ENCODE results near the gene CYP11A1. TPM values are rescaled to one million over a fixed set of nuclear protein-coding genes. Genes with fewer than 3 reads are reported as not detected.

The CYP11A1 gene
- total RNA-seq, 1 donor: 0.90 TPM

DNA sequence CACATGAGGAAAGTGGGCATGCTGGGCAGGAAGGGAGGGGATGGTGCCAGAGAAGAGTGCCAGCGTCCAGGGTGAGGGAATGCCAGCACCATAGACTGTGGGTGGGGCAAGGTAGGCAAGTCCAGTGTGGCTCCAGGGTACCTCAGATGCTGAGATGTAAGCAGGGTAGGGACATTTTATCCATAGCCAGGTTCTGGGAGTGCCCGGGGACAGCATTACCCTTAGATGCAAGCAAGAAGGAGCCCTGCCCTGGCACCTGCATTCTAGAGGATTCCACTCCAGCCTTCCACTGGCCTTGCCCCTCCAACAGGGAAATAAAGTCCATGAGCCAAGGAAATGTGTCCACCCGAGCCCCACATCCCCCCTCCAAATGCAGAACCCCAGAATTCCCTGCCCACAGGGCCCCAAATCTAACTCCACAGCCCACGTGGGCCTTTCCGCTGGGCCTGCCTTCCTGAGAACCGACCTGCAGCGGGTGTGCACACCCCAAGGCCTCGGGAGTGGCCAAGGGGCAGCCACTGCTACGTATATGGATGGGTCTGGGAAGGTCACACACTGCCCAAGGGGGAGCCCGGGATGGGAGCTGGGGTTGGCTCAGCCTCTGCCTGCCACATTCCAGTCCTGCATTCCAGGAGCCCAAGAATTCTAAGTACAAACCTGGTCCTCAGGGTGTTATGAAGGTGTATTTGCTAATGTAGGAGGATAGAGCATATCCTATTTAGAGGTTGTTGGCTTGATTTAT, 20.3 kb upstream of the CYP11A1 start:
- DNase-seq (ENCODE audit: low read depth): no peak
- H3K4me3 ChIP-seq (ENCODE audit: low read depth, low read length): no peak overlapping the region
- TF ChIP-seq, protein P1, sequence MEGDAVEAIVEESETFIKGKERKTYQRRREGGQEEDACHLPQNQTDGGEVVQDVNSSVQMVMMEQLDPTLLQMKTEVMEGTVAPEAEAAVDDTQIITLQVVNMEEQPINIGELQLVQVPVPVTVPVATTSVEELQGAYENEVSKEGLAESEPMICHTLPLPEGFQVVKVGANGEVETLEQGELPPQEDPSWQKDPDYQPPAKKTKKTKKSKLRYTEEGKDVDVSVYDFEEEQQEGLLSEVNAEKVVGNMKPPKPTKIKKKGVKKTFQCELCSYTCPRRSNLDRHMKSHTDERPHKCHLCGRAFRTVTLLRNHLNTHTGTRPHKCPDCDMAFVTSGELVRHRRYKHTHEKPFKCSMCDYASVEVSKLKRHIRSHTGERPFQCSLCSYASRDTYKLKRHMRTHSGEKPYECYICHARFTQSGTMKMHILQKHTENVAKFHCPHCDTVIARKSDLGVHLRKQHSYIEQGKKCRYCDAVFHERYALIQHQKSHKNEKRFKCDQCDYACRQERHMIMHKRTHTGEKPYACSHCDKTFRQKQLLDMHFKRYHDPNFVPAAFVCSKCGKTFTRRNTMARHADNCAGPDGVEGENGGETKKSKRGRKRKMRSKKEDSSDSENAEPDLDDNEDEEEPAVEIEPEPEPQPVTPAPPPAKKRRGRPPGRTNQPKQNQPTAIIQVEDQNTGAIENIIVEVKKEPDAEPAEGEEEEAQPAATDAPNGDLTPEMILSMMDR (IDR thresholded peaks at IDR 0.05; ENCODE audit: insufficient read depth, low read length): no peak

DNA sequence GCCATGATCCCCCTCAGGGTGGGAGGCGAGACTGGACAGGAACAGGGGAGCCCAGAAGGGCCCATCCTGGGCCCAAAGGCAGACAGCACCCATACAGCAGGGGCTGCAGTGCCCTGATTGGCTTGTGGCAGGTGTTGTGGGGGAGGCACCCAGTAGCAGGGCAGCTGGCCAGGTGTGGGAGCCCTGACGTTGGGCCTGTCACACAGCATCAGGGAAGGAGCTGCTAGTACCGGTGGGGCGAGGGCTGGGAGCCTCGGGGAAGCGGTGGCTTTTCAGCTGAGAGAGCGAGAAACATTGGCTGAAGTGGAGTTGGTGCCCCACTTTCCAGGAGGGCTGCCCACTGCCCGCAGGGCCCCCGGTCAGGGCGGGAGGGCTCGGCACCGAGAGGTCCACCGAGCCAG, 19.7 kb upstream of the CYP11A1 start:
- no peak overlapping the region for H3K4me3 ChIP-seq (ENCODE audit: low read depth, low read length)
- TF ChIP-seq, protein P1 (IDR thresholded peaks at IDR 0.05; ENCODE audit: insufficient read depth, low read length): no peak
- DNase-seq (ENCODE audit: low read depth): no peak

DNA sequence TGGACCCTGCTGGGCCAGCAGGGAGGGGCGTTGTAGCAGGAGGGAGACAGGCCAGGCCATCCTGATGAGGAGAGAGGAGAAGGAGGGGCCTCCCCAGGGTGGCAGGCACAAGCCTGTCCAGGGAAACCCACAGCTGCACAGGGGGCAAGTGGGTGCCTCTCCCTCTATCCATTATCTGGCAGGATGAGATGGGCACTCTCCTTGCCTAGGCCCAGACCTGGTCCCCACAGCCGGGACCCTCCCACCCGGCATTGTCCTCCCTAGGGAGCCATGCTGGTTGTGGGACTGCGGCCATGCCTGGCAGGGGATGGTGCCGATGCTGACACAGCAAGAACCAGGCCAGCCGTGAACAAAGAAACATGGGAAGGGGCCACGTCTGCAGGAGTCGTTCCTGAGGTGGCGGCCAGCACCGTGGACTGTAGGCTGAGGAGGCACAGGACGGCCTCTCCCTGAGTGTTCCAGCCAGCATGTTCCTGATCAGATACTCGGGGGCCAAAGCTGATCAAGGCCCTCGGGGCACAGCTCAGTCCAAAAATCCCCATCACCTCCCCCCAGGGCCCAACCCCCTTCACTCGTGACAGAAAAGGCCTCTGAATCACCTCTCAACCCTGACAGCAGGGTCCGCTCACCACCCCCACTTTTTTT, 19.2 kb upstream of the CYP11A1 start:
- DNase-seq (ENCODE audit: low read depth): no peak
- TF ChIP-seq, protein P1 (IDR thresholded peaks at IDR 0.05; ENCODE audit: insufficient read depth, low read length): no peak
- no peak overlapping the region for H3K4me3 ChIP-seq (ENCODE audit: low read depth, low read length)

DNA sequence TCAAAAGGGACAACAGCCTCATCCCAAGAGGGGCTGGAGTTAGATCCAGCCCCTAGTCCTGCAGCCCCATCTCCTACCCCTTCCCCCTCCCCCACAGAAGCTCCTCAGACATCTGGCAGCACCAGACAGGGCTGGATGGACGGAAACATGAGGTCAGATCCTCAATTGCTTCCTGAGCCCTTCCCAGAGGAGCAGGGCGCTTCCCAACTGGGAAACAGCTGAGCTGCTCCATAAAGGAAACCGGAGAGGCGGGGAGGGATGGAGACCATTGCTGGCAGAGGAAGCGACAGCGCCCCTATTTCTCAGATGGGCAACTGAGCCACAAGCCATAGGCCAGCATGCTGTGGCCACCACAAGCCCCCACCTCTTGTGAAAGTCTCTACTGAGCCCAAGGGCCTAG, 18.3 kb upstream of the CYP11A1 start:
- DNase-seq (ENCODE audit: low read depth): no peak
- TF ChIP-seq, protein P1 (IDR thresholded peaks at IDR 0.05; ENCODE audit: insufficient read depth, low read length): no peak
- H3K4me3 ChIP-seq (ENCODE audit: low read depth, low read length): no peak overlapping the region

DNA sequence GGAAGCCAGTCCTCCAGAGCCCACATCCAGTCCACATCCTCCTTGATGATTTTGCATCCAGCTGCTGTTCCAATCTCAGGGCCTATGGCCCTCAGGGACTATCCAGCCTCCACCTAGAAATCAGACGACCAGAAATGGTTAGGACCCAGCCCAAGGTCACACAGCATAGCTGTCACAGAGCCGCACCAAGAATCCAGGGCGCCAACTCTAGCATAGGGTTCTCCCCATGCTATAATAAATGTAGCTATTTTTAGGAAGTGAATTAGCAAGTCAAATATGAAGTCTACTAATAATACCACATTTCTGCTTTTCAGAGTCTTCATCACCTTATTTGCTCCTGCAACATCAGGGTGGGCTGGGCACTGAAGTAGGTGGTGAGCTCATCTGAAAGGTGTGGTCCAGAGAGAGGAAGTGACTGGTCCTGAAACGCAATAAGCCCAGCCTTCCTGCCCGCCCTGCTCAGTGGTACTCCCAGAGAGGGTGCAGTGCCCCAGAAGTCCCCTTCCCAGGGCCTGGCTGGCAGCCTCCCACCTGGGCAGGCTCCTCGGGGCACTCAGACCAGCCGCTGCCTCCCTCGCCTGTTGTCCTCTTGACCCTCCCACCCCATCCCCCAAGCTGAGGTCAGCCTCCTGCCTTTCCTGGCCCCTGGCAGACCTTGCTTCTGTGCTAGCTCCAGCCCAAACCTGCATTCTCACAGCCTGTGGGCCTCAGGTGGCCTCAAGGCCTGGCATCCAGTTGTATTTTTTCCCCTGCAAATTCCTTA, 17.6 kb upstream of the CYP11A1 start:
- TF ChIP-seq, protein P1 (IDR thresholded peaks at IDR 0.05; ENCODE audit: insufficient read depth, low read length): no peak
- peak; percentile 40 for DNase-seq (ENCODE audit: low read depth)
- H3K4me3 ChIP-seq (ENCODE audit: low read depth, low read length): no peak overlapping the region

DNA sequence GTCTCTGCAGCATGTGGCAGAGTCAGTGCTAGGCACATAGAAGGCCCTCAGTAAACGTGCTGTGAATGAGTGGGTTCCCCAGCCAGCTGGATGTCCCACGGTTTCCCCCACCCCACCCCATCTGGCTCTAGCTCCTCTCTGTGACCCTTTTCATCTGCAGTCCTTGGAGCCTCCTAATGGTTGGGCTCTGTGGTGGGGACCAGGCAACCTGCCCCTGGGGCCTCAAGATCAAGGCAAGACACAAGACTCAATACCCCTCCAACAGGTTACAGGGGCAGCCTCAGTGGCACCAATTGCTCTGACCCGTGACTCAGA, 17.1 kb upstream of the CYP11A1 start:
- TF ChIP-seq, protein P1 (IDR thresholded peaks at IDR 0.05; ENCODE audit: insufficient read depth, low read length): no peak
- no peak overlapping the region for H3K4me3 ChIP-seq (ENCODE audit: low read depth, low read length)
- no peak for DNase-seq (ENCODE audit: low read depth)
